Activated CD8-positive, alpha-beta memory T cell treated with anti-CD3 and anti-CD28 coated beads for 4 hours (primary cell): ENCODE data around the gene GMDS.
A peak's percentile ranks its signal among the peaks of the same experiment; 100 is the strongest.

Source experiments
- DNase-seq, 2 donors: peaks; one replicate each; pipeline ENCODE4 v3.0.0-alpha.2; 2020; ENCODE audit warnings: low read depth in 2 of 2

The GMDS gene

GRCh38 chr6:2133716-2134310 is 111.6 kb downstream of the GMDS start:
- no peak for DNase-seq

GRCh38 chr6:2132916-2133315 is 112.5 kb downstream of the GMDS start:
- no peak for DNase-seq

- no peak for DNase-seq
Measured at GRCh38 chr6:2132416-2132815, 113.0 kb downstream of the GMDS start.

- no peak for DNase-seq
Measured at GRCh38 chr6:2129182-2129621, 116.2 kb downstream of the GMDS start.

GRCh38 chr6:2127484-2127911 is 117.9 kb downstream of the GMDS start:
- peak; percentile 15 to 34 for DNase-seq

GRCh38 chr6:2126351-2126750 is 119.1 kb downstream of the GMDS start:
- no peak for DNase-seq

- DNase-seq: no peak
Measured at GRCh38 chr6:2125158-2125557, 120.2 kb downstream of the GMDS start.

GRCh38 chr6:2124260-2124709 is 121.1 kb downstream of the GMDS start:
- DNase-seq: no peak

GRCh38 chr6:2120912-2121311 is 124.5 kb downstream of the GMDS start:
- no peak for DNase-seq

- no peak for DNase-seq
Measured at GRCh38 chr6:2119275-2119674, 126.1 kb downstream of the GMDS start.

- no peak for DNase-seq
Measured at GRCh38 chr6:2118136-2118535, 127.3 kb downstream of the GMDS start.

GRCh38 chr6:2117447-2117846 is 128.0 kb downstream of the GMDS start:
- no peak for DNase-seq

GRCh38 chr6:2116496-2116895 is 128.9 kb downstream of the GMDS start:
- no peak for DNase-seq

GRCh38 chr6:2114100-2114499 is 131.3 kb downstream of the GMDS start:
- no peak for DNase-seq

- DNase-seq: no peak
Measured at GRCh38 chr6:2111162-2111677, 134.2 kb downstream of the GMDS start.

- DNase-seq: no peak
Measured at GRCh38 chr6:2110504-2110903, 134.9 kb downstream of the GMDS start.

GRCh38 chr6:2109796-2110195 is 135.6 kb downstream of the GMDS start:
- DNase-seq: no peak

GRCh38 chr6:2108700-2109306 is 136.6 kb downstream of the GMDS start:
- no peak for DNase-seq

- DNase-seq: no peak
Measured at GRCh38 chr6:2104524-2104880, 140.9 kb downstream of the GMDS start.

- DNase-seq: no peak
Measured at GRCh38 chr6:2103765-2104523, 141.5 kb downstream of the GMDS start.

- no peak for DNase-seq
Measured at GRCh38 chr6:2102966-2103365, 142.4 kb downstream of the GMDS start.

GRCh38 chr6:2102316-2102883 is 143.0 kb downstream of the GMDS start:
- DNase-seq: no peak

GRCh38 chr6:2101213-2101612 is 144.2 kb downstream of the GMDS start:
- DNase-seq: no peak
